ENCODE results near the gene UBE2L6.
A peak's percentile ranks its signal among the peaks of the same experiment; 100 is the strongest.

The UBE2L6 gene

GRCh38 chr11:57516061-57516443 lies 51.4 kb downstream of the UBE2L6 start (continued):
- TF ChIP-seq, protein P1, sequence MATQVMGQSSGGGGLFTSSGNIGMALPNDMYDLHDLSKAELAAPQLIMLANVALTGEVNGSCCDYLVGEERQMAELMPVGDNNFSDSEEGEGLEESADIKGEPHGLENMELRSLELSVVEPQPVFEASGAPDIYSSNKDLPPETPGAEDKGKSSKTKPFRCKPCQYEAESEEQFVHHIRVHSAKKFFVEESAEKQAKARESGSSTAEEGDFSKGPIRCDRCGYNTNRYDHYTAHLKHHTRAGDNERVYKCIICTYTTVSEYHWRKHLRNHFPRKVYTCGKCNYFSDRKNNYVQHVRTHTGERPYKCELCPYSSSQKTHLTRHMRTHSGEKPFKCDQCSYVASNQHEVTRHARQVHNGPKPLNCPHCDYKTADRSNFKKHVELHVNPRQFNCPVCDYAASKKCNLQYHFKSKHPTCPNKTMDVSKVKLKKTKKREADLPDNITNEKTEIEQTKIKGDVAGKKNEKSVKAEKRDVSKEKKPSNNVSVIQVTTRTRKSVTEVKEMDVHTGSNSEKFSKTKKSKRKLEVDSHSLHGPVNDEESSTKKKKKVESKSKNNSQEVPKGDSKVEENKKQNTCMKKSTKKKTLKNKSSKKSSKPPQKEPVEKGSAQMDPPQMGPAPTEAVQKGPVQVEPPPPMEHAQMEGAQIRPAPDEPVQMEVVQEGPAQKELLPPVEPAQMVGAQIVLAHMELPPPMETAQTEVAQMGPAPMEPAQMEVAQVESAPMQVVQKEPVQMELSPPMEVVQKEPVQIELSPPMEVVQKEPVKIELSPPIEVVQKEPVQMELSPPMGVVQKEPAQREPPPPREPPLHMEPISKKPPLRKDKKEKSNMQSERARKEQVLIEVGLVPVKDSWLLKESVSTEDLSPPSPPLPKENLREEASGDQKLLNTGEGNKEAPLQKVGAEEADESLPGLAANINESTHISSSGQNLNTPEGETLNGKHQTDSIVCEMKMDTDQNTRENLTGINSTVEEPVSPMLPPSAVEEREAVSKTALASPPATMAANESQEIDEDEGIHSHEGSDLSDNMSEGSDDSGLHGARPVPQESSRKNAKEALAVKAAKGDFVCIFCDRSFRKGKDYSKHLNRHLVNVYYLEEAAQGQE (tag by site-specific recombination; IDR thresholded peaks at IDR 0.05): no peak
- TF ChIP-seq ZBTB8A (tag by site-specific recombination; IDR thresholded peaks at IDR 0.05): no peak
- no peak for TF ChIP-seq ZNF600 (tag by site-specific recombination; IDR thresholded peaks at IDR 0.05)
- TF ChIP-seq, protein P2, sequence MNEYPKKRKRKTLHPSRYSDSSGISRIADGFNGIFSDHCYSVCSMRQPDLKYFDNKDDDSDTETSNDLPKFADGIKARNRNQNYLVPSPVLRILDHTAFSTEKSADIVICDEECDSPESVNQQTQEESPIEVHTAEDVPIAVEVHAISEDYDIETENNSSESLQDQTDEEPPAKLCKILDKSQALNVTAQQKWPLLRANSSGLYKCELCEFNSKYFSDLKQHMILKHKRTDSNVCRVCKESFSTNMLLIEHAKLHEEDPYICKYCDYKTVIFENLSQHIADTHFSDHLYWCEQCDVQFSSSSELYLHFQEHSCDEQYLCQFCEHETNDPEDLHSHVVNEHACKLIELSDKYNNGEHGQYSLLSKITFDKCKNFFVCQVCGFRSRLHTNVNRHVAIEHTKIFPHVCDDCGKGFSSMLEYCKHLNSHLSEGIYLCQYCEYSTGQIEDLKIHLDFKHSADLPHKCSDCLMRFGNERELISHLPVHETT (tag by site-specific recombination; IDR thresholded peaks at IDR 0.05): no peak
- TF ChIP-seq, protein P3, sequence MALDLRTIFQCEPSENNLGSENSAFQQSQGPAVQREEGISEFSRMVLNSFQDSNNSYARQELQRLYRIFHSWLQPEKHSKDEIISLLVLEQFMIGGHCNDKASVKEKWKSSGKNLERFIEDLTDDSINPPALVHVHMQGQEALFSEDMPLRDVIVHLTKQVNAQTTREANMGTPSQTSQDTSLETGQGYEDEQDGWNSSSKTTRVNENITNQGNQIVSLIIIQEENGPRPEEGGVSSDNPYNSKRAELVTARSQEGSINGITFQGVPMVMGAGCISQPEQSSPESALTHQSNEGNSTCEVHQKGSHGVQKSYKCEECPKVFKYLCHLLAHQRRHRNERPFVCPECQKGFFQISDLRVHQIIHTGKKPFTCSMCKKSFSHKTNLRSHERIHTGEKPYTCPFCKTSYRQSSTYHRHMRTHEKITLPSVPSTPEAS (tag by site-specific recombination; IDR thresholded peaks at IDR 0.05): no peak

DNA sequence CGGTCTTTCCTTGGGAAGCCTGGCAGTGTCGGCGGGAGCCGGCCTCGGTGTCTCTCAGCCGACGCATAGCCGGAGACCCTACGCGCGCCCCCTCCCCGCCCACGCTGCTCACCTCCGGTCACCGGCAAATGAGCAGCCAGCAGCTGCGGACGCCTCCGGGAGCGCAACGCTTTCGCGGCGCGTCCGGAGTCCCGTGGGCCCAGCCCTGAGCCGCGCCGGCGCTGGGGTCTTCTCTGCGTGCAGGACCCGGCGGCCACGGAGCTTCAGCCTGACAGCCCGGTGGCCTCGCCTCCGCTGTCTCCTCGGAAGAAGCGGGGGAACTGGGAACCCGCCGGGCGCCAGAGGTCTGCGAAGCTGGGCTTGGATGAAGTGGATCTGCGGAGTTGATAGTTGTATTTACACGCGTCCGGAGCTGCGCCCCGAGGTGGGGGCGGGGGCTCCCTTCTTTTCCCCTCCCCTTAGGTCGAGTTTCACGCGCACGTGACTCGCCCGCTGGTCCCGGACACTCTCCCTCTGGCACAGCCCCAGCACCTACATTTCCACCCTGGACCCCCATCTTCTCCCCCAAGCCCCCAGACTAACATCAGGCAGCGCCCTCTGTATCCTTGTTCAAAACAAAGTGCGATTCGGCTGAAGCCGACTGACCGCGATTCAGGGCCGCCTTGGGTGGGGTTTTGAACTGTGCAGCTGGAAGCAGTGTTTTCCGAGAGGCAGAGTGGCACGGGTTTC lies 52.0 kb downstream of the UBE2L6 start, which contains the start of gene SLC43A1:
Gene SLC43A1 (minus strand): TSS at position 371 of the 729 bp plus-strand sequence. CDS start 1,591 bp downstream, outside the sequence.
- CTCF ChIA-PET: interaction anchor here (0.7 to 6.7 kb wide), 8 partner anchors 12 to 1052 kb away, joined by 3 to 71 read pairs (median 4); no protein-coding TSS in a partner anchor
- H3K4me1 ChIP-seq (ENCODE audit: control insufficient read depth, insufficient read depth, low read length): no peaks in the 10 kb centered on the region
- H3K27ac ChIP-seq (ENCODE audit: extremely low read depth, low read depth, low read length): peak within 1 kb of the TSS; percentile 11; the same call in 1 of the 2 replicates
- POLR2A ChIA-PET: interaction anchor here (0.7 to 2.7 kb wide), 6 partner anchors 9 to 124 kb away, joined by 3 to 15 read pairs (median 4); no protein-coding TSS in a partner anchor
- H3K36me3 ChIP-seq (ENCODE audit: control insufficient read depth in 2 of 2, insufficient read depth in 1 of 2, low read length in 2 of 2): no peaks in the 10 kb centered on the region
- no peaks in the 10 kb centered on the region for H3K9me3 ChIP-seq (ENCODE audit: control insufficient read depth, insufficient read depth, low read depth, low read length)
- peak within 1 kb of the TSS; percentile 59 for H3K4me3 ChIP-seq (ENCODE audit: low read depth, low read length)
- TF ChIP-seq ZNF248 (tag by site-specific recombination; IDR thresholded peaks at IDR 0.05) (no peak), ZBTB8A (tag by site-specific recombination; IDR thresholded peaks at IDR 0.05) (peak; percentile 36; the same call in 1 of the 2 replicates), KLF10 (tag by site-specific recombination; IDR thresholded peaks at IDR 0.05) (0 out of 2 replicates have a peak, but pooled peaks have one; percentile 17), SP2 (tag by site-specific recombination; IDR thresholded peaks at IDR 0.05) (peak; percentile 32; the same call in 1 of the 2 replicates), HOXA7 (CRISPR knock-in tag; IDR thresholded peaks at IDR 0.05; ENCODE audit: borderline replicate concordance) (no peak), ZNF311 (tag by site-specific recombination; IDR thresholded peaks at IDR 0.05; ENCODE audit: borderline replicate concordance) (no peak), YY1 (tag by site-specific recombination; IDR thresholded peaks at IDR 0.05) (no peak), ZNF623 (tag by site-specific recombination; IDR thresholded peaks at IDR 0.05) (no peak), ZNF561 (tag by site-specific recombination; IDR thresholded peaks at IDR 0.05; ENCODE audit: borderline replicate concordance) (no peak), ZNF132 (tag by site-specific recombination; IDR thresholded peaks at IDR 0.05; ENCODE audit: borderline replicate concordance) (no peak), SP3 (tag by site-specific recombination; IDR thresholded peaks at IDR 0.05) (peak; percentile 46), ZNF704 (tag by site-specific recombination; IDR thresholded peaks at IDR 0.05) (no peak), ZNF341 (tag by site-specific recombination; IDR thresholded peaks at IDR 0.05; ENCODE audit: low read depth) (peak; percentile 32; the same call in 1 of the 2 replicates), AEBP2 (tag by site-specific recombination; IDR thresholded peaks at IDR 0.05; ENCODE audit: borderline replicate concordance) (no peak), PATZ1 (tag by site-specific recombination; IDR thresholded peaks at IDR 0.05) (peak; percentile 93), ZNF37A (tag by site-specific recombination; IDR thresholded peaks at IDR 0.05) (no peak), ZFP37 (tag by site-specific recombination; IDR thresholded peaks at IDR 0.05) (no peak), ZBTB20 (tag by site-specific recombination; IDR thresholded peaks at IDR 0.05) (peak; percentile 18; the same call in 1 of the 2 replicates), ZNF571 (tag by site-specific recombination; IDR thresholded peaks at IDR 0.05) (no peak), ZNF558 (tag by site-specific recombination; IDR thresholded peaks at IDR 0.05) (no peak), ZFHX2 (tag by site-specific recombination; conservative IDR thresholded peaks at IDR 0.05) (peak; percentile 82)
